ENCODE measurements around the gene AGPAT1. TPM values are rescaled to one million over a fixed set of nuclear protein-coding genes. Genes with fewer than 3 reads are reported as not detected.

The AGPAT1 gene
- total RNA-seq, 6 donors from 2014 or later = 25.9 to 54.5 (median 32.6) TPM

GRCh38 chr6:32137454-32137853 is 38.4 kb downstream of the AGPAT1 start:
- TF ChIP-seq CTCF (IDR thresholded peaks at IDR 0.05) = no peak
- Histone ChIP-seq H3K9me3 (no peaks in the 10 kb centered on the region), H3K4me3 (no peak overlapping the region), H3K27ac (no peak overlapping the region), H3K4me1 (no peaks in the 10 kb centered on the region), H3K36me3 (no peaks in the 10 kb centered on the region), H3K27me3 (no peaks in the 10 kb centered on the region)
- DNase-seq (no peak), ATAC-seq (ENCODE audit: low FRiP score in 2 of 2) (no peak)

DNA sequence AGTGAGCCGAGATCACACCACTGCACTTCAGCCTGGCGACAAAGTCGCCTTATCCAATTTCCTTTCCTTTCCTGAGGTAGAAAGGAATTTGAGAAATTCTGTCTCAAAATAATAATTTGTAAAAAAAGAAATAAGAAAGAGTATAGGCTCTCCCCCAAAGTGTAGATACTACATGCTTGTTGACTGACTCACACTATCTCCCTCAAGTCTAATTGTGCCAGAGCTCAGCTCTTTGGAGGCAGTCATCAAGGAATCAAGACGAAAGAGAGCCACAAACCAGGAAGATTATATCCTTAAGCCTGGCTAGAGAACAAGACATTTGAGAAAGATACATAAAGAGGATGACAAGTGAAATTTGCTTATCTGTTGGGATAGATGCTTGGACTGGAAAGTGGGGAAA is 42.1 kb downstream of the AGPAT1 start:
- TF ChIP-seq POLR2AphosphoS5 (IDR thresholded peaks at IDR 0.05) (no peak), POLR2A (IDR thresholded peaks at IDR 0.05) (no peak), CTCF (IDR thresholded peaks at IDR 0.05) (no peak), EP300 (IDR thresholded peaks at IDR 0.05) (no peak)
- no peaks in the 10 kb centered on the region for H3K9me3 ChIP-seq
- no peak overlapping the region for H3K27ac ChIP-seq
- peaks cover 9 to 17% (median 12%) of the 10 kb centered on the region in 4 donors for H3K4me1 ChIP-seq
- H3K27me3 ChIP-seq = no peaks in the 10 kb centered on the region
- H3K36me3 ChIP-seq = no peaks in the 10 kb centered on the region
- WGBS, 2 donors = 83 to 89% methylated on average over 4 of the region's 4 CpGs
- H3K4me3 ChIP-seq = no peak overlapping the region
- no peak for DNase-seq
- no peak for ATAC-seq (ENCODE audit: low FRiP score in 2 of 2)

- peaks cover 18 to 28% (median 21%) of the 10 kb centered on the region in 4 donors for H3K4me1 ChIP-seq
- H3K4me3 ChIP-seq = no peak overlapping the region
- no peaks in the 10 kb centered on the region for H3K27me3 ChIP-seq
- DNase-seq = no peak
- no peaks in the 10 kb centered on the region for H3K36me3 ChIP-seq
- H3K27ac ChIP-seq = no peak overlapping the region
- no peaks in the 10 kb centered on the region for H3K9me3 ChIP-seq
- ATAC-seq (ENCODE audit: low FRiP score in 2 of 2) = no peak
- TF ChIP-seq EP300 (IDR thresholded peaks at IDR 0.05) (no peak), POLR2A (IDR thresholded peaks at IDR 0.05) (no peak), POLR2AphosphoS5 (IDR thresholded peaks at IDR 0.05) (no peak), CTCF (IDR thresholded peaks at IDR 0.05) (no peak)
These were observed 43.8 kb downstream of the AGPAT1 start for GRCh38 chr6:32132110-32132509.

DNA sequence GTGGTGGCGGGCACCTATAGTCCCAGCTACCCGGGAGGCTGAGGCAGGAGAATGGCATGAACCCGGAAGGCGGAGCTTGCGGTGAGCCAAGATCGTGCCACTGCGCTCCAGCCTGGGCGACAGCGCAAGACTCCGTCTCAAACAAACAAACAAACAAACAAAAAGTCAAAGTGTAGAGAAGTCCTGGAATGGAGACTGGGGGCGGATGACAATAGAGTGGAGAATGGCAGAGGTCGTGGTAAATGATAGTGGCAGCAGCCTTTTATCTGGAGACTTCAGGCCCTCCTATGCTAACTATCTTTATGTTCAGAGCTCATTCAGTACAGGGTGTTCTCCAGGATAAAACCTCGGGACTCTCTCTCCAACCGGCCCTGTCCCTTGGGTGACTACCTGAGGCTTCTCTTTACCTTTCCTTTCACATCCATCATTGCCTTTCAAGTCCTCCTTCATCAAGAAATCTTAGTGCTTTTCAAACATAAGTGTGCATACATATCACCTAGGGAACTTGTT is 44.4 kb downstream of the AGPAT1 start:
- Histone ChIP-seq H3K36me3 (peaks cover 0 to 6% (median under 1%) of the 10 kb centered on the region in 4 donors), H3K27ac (no peak overlapping the region), H3K4me1 (peaks cover 25 to 34% (median 26%) of the 10 kb centered on the region in 4 donors), H3K9me3 (no peaks in the 10 kb centered on the region), H3K4me3 (no peak overlapping the region), H3K27me3 (no peaks in the 10 kb centered on the region)
- DNase-seq = no peak
- no peak for TF ChIP-seq POLR2A (IDR thresholded peaks at IDR 0.05)
- TF ChIP-seq CTCF (IDR thresholded peaks at IDR 0.05) = no peak
- ATAC-seq (ENCODE audit: low FRiP score in 2 of 2) = no peak
- WGBS, 2 donors = 88 to 89% methylated on average over 14 of the region's 14 CpGs

GRCh38 chr6:32129297-32130088 is 46.4 kb downstream of the AGPAT1 start:
- Histone ChIP-seq H3K27ac (peak overlapping the region; percentile 81 to 94 (median 86)), H3K9me3 (no peaks in the 10 kb centered on the region), H3K36me3 (peaks cover 10 to 26% (median 20%) of the 10 kb centered on the region in 4 donors), H3K27me3 (no peaks in the 10 kb centered on the region), H3K4me1 (peaks cover 26 to 42% (median 28%) of the 10 kb centered on the region in 4 donors), H3K4me3 (peak overlapping the region; percentile 23 to 73 (median 64))
- ATAC-seq (ENCODE audit: low FRiP score in 2 of 2) (peak; percentile 57 to 65), DNase-seq (no peak)
- WGBS, 2 donors = 24 to 35% methylated on average over 19 to 22 of the region's 22 CpGs
- no peak for TF ChIP-seq EP300 (IDR thresholded peaks at IDR 0.05)
- no peak for TF ChIP-seq POLR2A (IDR thresholded peaks at IDR 0.05)
- TF ChIP-seq POLR2AphosphoS5 (IDR thresholded peaks at IDR 0.05) = no peak
- TF ChIP-seq CTCF (IDR thresholded peaks at IDR 0.05) = no peak

Measured in upper lobe of left lung (tissue), 6 donors.